ENCODE results near the gene TNNI3K. TPM values are rescaled to one million over a fixed set of nuclear protein-coding genes. Genes with fewer than 3 reads are reported as not detected.
A peak's percentile ranks its signal among the peaks of the same experiment; 100 is the strongest.

The TNNI3K gene
- total and polyA plus RNA-seq, 8 donors, result 0.34 to 2.2 (median 0.39) TPM; not detected in 2

DNA sequence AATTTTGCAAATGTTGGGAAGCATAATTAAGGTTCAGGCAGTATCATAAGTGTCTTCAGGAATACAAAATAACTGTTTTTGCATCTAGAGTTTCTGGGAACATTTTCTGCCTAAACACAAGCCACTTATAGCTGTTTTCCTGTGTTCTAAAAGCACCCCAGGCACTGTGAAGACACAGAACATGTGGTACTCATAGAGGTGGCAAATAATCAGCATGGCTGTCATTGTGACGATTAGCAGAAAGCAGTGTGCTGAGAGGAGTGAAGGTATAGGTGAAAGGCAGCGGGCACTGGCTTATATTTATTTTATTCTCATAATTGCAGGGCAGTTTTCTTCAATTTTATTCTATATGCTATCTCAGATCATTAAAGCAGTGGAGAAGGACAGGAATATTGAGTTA, 157.7 kb downstream of the TNNI3K start:
- FAIRE-seq (no peak), DNase-seq (no peak), ATAC-seq (no peak)
- no peak overlapping the region for H3K27ac ChIP-seq
- no peak for TF ChIP-seq CTCF (IDR thresholded peaks at IDR 0.05)
- H3K27me3 ChIP-seq, result no peaks in the 10 kb centered on the region
- no peaks in the 10 kb centered on the region for H3K9me3 ChIP-seq
- 38 to 47% methylated on average over 2 of the region's 2 CpGs for WGBS, 2 donors
- no peak overlapping the region for H3K4me3 ChIP-seq
- no peaks in the 10 kb centered on the region for H3K4me1 ChIP-seq
- no peaks in the 10 kb centered on the region for H3K36me3 ChIP-seq
- intact Hi-C loops (cut with DNase I), result no loop called here

- intact Hi-C loops (cut with DNase I), result no loop called here
- WGBS, 2 donors, result 49 to 70% methylated on average over 4 of the region's 4 CpGs
Measured at GRCh38 chr1:74395571-74395970, 160.4 kb downstream of the TNNI3K start.

GRCh38 chr1:74396462-74396861, 161.3 kb downstream of the TNNI3K start:
- H3K4me3 ChIP-seq, result no peak overlapping the region
- FAIRE-seq (no peak), DNase-seq (no peak), ATAC-seq (no peak)
- H3K27me3 ChIP-seq, result no peaks in the 10 kb centered on the region
- no peaks in the 10 kb centered on the region for H3K36me3 ChIP-seq
- WGBS, 2 donors, result 59 to 66% methylated on average over 3 of the region's 3 CpGs
- no peak overlapping the region for H3K27ac ChIP-seq
- no peaks in the 10 kb centered on the region for H3K4me1 ChIP-seq
- H3K9me3 ChIP-seq, result no peaks in the 10 kb centered on the region
- TF ChIP-seq CTCF (IDR thresholded peaks at IDR 0.05), result no peak
- intact Hi-C loops (cut with DNase I), result no loop called here

More at GRCh38 chr1:74395571-74395970, 160.4 kb downstream of the TNNI3K start:
- Histone ChIP-seq H3K4me3 (no peak overlapping the region), H3K36me3 (no peaks in the 10 kb centered on the region), H3K27me3 (no peaks in the 10 kb centered on the region), H3K27ac (no peak overlapping the region), H3K9me3 (no peaks in the 10 kb centered on the region), H3K4me1 (no peaks in the 10 kb centered on the region)
- TF ChIP-seq CTCF (IDR thresholded peaks at IDR 0.05), result no peak
- DNase-seq (peak in 1 of 6 donors; percentile 20), ATAC-seq (peak in 3 of 4 donors; percentile 17 to 63 (median 18)), FAIRE-seq (no peak)

DNA sequence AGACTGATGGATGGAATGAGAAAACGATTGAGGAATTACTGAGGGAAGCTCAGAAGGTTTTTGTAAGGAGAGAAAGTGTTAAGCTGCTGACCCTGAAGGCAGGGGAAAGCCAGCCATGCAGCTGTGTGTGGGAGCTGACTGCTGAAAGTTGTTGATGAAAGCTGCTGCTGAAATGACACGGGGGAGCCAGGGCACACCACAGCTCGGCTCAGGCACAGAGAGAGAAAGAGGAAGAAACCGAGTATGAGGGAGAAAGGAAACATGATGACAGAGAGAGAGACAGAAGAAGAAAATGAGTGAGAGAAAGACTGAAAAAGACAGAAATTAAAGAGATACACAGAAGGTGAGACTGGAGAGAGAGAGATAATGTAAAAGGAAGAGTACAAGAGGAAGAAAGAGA, 161.7 kb downstream of the TNNI3K start:
- ATAC-seq, result no peak
- no peak overlapping the region for H3K27ac ChIP-seq
- WGBS, 2 donors, result 8 to 12% methylated on average over 4 of the region's 4 CpGs

More for the DNA sequence above, 161.7 kb downstream of the TNNI3K start:
- intact Hi-C loops (cut with DNase I), result no loop called here
- Histone ChIP-seq H3K4me3 (no peak overlapping the region), H3K36me3 (no peaks in the 10 kb centered on the region), H3K27me3 (no peaks in the 10 kb centered on the region), H3K4me1 (no peaks in the 10 kb centered on the region), H3K9me3 (no peaks in the 10 kb centered on the region)
- FAIRE-seq (no peak), DNase-seq (no peak)
- TF ChIP-seq CTCF (IDR thresholded peaks at IDR 0.05), result no peak
